ENCODE data around the gene TCF4. TPM values are rescaled to one million over a fixed set of nuclear protein-coding genes. Genes with fewer than 3 reads are reported as not detected.

Gene TCF4
- total RNA-seq, 2 experiments from 2014 or later = 75.9 to 76.0 TPM

GRCh38 chr18:55522011-55522410 lies 66.0 kb downstream of the TCF4 start:
- TF ChIP-seq CTCF (conservative IDR thresholded peaks at IDR 0.05; ENCODE audit: low read length) (peak; percentile 70), EZH2phosphoT487 (IDR thresholded peaks at IDR 0.05; ENCODE audit: borderline replicate concordance, low read depth, low read length) (no peak)
- DNase-seq (ENCODE audit: low spot score) = peak; percentile 32
- no peak overlapping the region for H3K4me2 ChIP-seq (ENCODE audit: low read length)
- no peaks in the 10 kb centered on the region for H3K9me2 ChIP-seq (ENCODE audit: insufficient read depth, low read length)
- no TSS peak for BruUV-seq (replicated peaks)
- POLR2A ChIA-PET = no interaction called here
- H4K20me1 ChIP-seq (ENCODE audit: insufficient read depth, low read length) = no peaks in the 10 kb centered on the region
- no peak overlapping the region for H3K27ac ChIP-seq (ENCODE audit: low read depth, low read length, poor library complexity, severe bottlenecking)
- H3K9me3 ChIP-seq (ENCODE audit: low read length) = no peaks in the 10 kb centered on the region
- intact Hi-C loops (cut with micrococcal nuclease; ENCODE audit: unreplicated experiment) = no loop called here
- H2AFZ ChIP-seq (ENCODE audit: low read length) = no peak overlapping the region
- H3K36me3 ChIP-seq (ENCODE audit: insufficient read depth, low read length) = peaks cover 7% of the 10 kb centered on the region; the same call in 1 of the 2 replicates
- no peak overlapping the region for H3K4me3 ChIP-seq (ENCODE audit: low read depth, low read length, poor library complexity, severe bottlenecking)
- CTCF ChIA-PET (ENCODE audit: unreplicated experiment) = no interaction called here
- peaks cover 29% of the 10 kb centered on the region; the same call in 1 of the 2 replicates for H3K79me2 ChIP-seq (ENCODE audit: insufficient read depth, low read depth, low read length)
- peaks cover 25% of the 10 kb centered on the region for H3K4me1 ChIP-seq (ENCODE audit: insufficient read depth, low read length, poor library complexity, severe bottlenecking)

DNA sequence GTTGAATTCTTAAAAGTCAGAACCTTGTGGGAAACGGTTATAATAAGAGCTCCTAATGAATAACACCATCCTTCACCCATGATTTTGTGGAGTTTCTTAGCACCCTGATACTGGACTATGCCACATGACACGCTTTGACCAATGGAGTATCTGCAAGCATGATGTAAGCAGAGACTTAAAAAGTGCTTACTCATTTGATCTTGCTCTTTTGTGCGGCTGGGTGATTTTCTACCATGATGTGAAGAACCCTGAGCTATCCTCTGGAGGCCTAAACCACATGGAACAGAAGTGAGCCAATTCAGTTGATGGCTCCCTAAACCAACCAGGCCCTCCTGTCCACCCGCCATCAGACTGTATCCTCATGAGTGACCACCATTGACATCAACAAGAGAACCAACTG lies 70.9 kb downstream of the TCF4 start:
- Histone ChIP-seq H3K9me2 (ENCODE audit: insufficient read depth, low read length) (no peaks in the 10 kb centered on the region), H2AFZ (ENCODE audit: low read length) (no peak overlapping the region), H3K4me2 (ENCODE audit: low read length) (no peak overlapping the region), H4K20me1 (ENCODE audit: insufficient read depth, low read length) (no peaks in the 10 kb centered on the region), H3K4me3 (ENCODE audit: low read depth, low read length, poor library complexity, severe bottlenecking) (no peak overlapping the region), H3K36me3 (ENCODE audit: insufficient read depth, low read length) (peaks cover 7% of the 10 kb centered on the region; the same call in 1 of the 2 replicates), H3K9me3 (ENCODE audit: low read length) (no peaks in the 10 kb centered on the region), H3K4me1 (ENCODE audit: insufficient read depth, low read length, poor library complexity, severe bottlenecking) (peaks cover 52% of the 10 kb centered on the region), H3K27ac (ENCODE audit: low read depth, low read length, poor library complexity, severe bottlenecking) (no peak overlapping the region), H3K79me2 (ENCODE audit: insufficient read depth, low read depth, low read length) (peaks cover 24% of the 10 kb centered on the region; the same call in 1 of the 2 replicates)
- no TSS peak for BruUV-seq (replicated peaks)
- intact Hi-C loops (cut with micrococcal nuclease; ENCODE audit: unreplicated experiment) = no loop called here
- TF ChIP-seq EZH2phosphoT487 (IDR thresholded peaks at IDR 0.05; ENCODE audit: borderline replicate concordance, low read depth, low read length) (no peak), CTCF (conservative IDR thresholded peaks at IDR 0.05; ENCODE audit: low read length) (no peak)
- no peak for DNase-seq (ENCODE audit: low spot score)
- CTCF ChIA-PET (ENCODE audit: unreplicated experiment) = no interaction called here
- POLR2A ChIA-PET = interaction anchor here (0.6 kb wide), 2 partner anchors 9 to 19 kb away, joined by 3 read pairs; no protein-coding TSS in a partner anchor

GRCh38 chr18:55515941-55516710 lies 71.9 kb downstream of the TCF4 start:
- no TSS peak for BruUV-seq (replicated peaks)
- Histone ChIP-seq H4K20me1 (ENCODE audit: insufficient read depth, low read length) (no peaks in the 10 kb centered on the region), H3K9me3 (ENCODE audit: low read length) (no peaks in the 10 kb centered on the region), H3K4me2 (ENCODE audit: low read length) (no peak overlapping the region), H3K27ac (ENCODE audit: low read depth, low read length, poor library complexity, severe bottlenecking) (no peak overlapping the region), H3K36me3 (ENCODE audit: insufficient read depth, low read length) (peaks cover 7% of the 10 kb centered on the region; the same call in 1 of the 2 replicates), H2AFZ (ENCODE audit: low read length) (no peak overlapping the region), H3K4me1 (ENCODE audit: insufficient read depth, low read length, poor library complexity, severe bottlenecking) (peaks cover 58% of the 10 kb centered on the region), H3K9me2 (ENCODE audit: insufficient read depth, low read length) (no peaks in the 10 kb centered on the region), H3K79me2 (ENCODE audit: insufficient read depth, low read depth, low read length) (peaks cover 33% of the 10 kb centered on the region; the same call in 1 of the 2 replicates), H3K4me3 (ENCODE audit: low read depth, low read length, poor library complexity, severe bottlenecking) (no peak overlapping the region)
- TF ChIP-seq CTCF (conservative IDR thresholded peaks at IDR 0.05; ENCODE audit: low read length) (no peak), EZH2phosphoT487 (IDR thresholded peaks at IDR 0.05; ENCODE audit: borderline replicate concordance, low read depth, low read length) (no peak)
- intact Hi-C loops (cut with micrococcal nuclease; ENCODE audit: unreplicated experiment) = no loop called here
- ChIA-PET CTCF (ENCODE audit: unreplicated experiment) (no interaction called here), POLR2A (no interaction called here)
- DNase-seq (ENCODE audit: low spot score) = no peak

Measured in OCI-LY7 (cell line).